GM11168 (cell line): ENCODE results near the gene TARP.

Experiments
- in situ Hi-C: fragments of 300-500 bp; cut with MboI; formaldehyde crosslinking; loops from one replicate; pipeline ENCODE4 v1.12.0; 2022; ENCODE audit warnings: low sequenced_read_pairs; ENCODE audit not compliant: unreplicated experiment

The TARP gene

GRCh38 chr7:38224392-38224791, 49.0 kb downstream of the TARP start:
- in situ Hi-C loops: loop anchor here (5.0 to 25.0 kb wide), 2 partner anchors 117 to 312 kb away; partner anchors contain the start of genes EPDR1 and SFRP4

GRCh38 chr7:38223306-38223705, 50.1 kb downstream of the TARP start:
- in situ Hi-C loops: loop anchor here (5.0 to 25.0 kb wide), 2 partner anchors 116 to 311 kb away; partner anchors contain the start of genes EPDR1 and SFRP4

GRCh38 chr7:38222481-38223096, 50.8 kb downstream of the TARP start:
- in situ Hi-C loops: loop anchor here (5.0 to 25.0 kb wide), 2 partner anchors 115 to 310 kb away; partner anchors contain the start of genes EPDR1 and SFRP4

- in situ Hi-C loops: loop anchor here (5.0 to 25.0 kb wide), 2 partner anchors 113 to 308 kb away; partner anchors contain the start of genes EPDR1 and SFRP4
Measured at GRCh38 chr7:38220452-38220851, 53.0 kb downstream of the TARP start.

GRCh38 chr7:38217672-38218071, 55.8 kb downstream of the TARP start:
- in situ Hi-C loops: loop anchor here (25.0 kb wide), 1 partner anchor 305 kb away; the partner anchor contains the start of genes EPDR1 and SFRP4

- in situ Hi-C loops: loop anchor here (25.0 kb wide), 1 partner anchor 304 kb away; the partner anchor contains the start of genes EPDR1 and SFRP4
Measured at GRCh38 chr7:38215735-38216670, 57.4 kb downstream of the TARP start.

GRCh38 chr7:38215115-38215514, 58.3 kb downstream of the TARP start:
- in situ Hi-C loops: loop anchor here (25.0 kb wide), 1 partner anchor 303 kb away; the partner anchor contains the start of genes EPDR1 and SFRP4

GRCh38 chr7:38211940-38212339, 61.5 kb downstream of the TARP start:
- in situ Hi-C loops: loop anchor here (25.0 kb wide), 1 partner anchor 300 kb away; the partner anchor contains the start of genes EPDR1 and SFRP4

- in situ Hi-C loops: loop anchor here (25.0 kb wide), 1 partner anchor 299 kb away; the partner anchor contains the start of genes EPDR1 and SFRP4
Measured at GRCh38 chr7:38211486-38211885, 62.0 kb downstream of the TARP start.
